NT2/D1 (cell line): ENCODE results near the gene KLF11.

Experiments used
- DNase-seq: peaks from one replicate; pipeline ENCODE4 v3.0.0-alpha.2; 2011; ENCODE audit warnings: low read depth, low spot score
- H3K27me3 ChIP-seq: 2 replicates; pipeline ENCODE4 v1.6.0; 2011; ENCODE audit warnings: mild to moderate bottlenecking; ENCODE audit not compliant: insufficient read length, insufficient read depth
- H3K36me3 ChIP-seq: 2 replicates; pipeline ENCODE4 v1.6.1; 2011; ENCODE audit warnings: mild to moderate bottlenecking, low read length, mixed read lengths; ENCODE audit not compliant: insufficient read depth, insufficient read length
- H3K4me1 ChIP-seq: 2 replicates; pipeline ENCODE4 v1.5.1; 2011; ENCODE audit not compliant: insufficient read depth, insufficient read length
- H3K4me3 ChIP-seq: 2 replicates; pipeline ENCODE4 v1.5.1; 2011; ENCODE audit warnings: low read depth; ENCODE audit not compliant: insufficient read length
- H3K9ac ChIP-seq: 2 replicates; pipeline ENCODE4 v1.6.0; 2011; ENCODE audit warnings: low read depth; ENCODE audit not compliant: insufficient read length
- H3K9me3 ChIP-seq: 2 replicates; pipeline ENCODE4 v1.5.1; 2011; ENCODE audit warnings: mild to moderate bottlenecking, low read length; ENCODE audit not compliant: insufficient read depth
- SUZ12 ChIP-seq: IDR thresholded peaks from 2 replicates; pipeline ENCODE4 v1.6.1; 2011; ENCODE audit not compliant: insufficient read length, insufficient read depth; ENCODE audit errors: extremely low read depth
- YY1 ChIP-seq: IDR thresholded peaks from 2 replicates; pipeline ENCODE4 v1.6.1; 2011; ENCODE audit not compliant: insufficient read length, insufficient read depth
- ZNF274 ChIP-seq: IDR thresholded peaks from 2 replicates; pipeline ENCODE4 v1.6.1; 2011; ENCODE audit warnings: mild to moderate bottlenecking, low read depth, low read length

KLF11 gene

DNA sequence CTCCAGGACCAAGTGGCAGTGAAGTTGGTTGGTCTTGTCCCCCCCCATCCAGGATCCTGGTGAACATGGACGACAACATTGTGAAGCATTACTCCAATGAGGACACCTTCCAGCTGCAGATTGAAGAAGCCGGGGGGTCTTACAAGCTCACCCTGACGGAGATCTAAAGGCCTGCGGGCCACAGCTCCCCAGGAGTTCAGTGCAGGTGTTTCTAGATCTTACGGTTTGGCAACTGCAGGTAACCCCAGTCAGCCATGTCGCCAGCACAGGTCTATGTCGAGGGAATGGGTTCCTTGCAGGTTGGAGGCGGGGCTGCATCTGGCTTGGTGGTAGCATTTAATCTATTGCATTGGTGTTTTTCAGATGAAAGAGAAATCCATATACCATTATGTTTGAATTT, 42.8 kb upstream of the KLF11 start:
- H3K9ac ChIP-seq = no peak overlapping the region
- TF ChIP-seq SUZ12 (no peak), ZNF274 (no peak), YY1 (no peak)
- DNase-seq = no peak
- H3K9me3 ChIP-seq = no peaks in the 10 kb centered on the region
- no peaks in the 10 kb centered on the region for H3K27me3 ChIP-seq
- H3K4me3 ChIP-seq = no peak overlapping the region
- no peaks in the 10 kb centered on the region for H3K4me1 ChIP-seq
- no peaks in the 10 kb centered on the region for H3K36me3 ChIP-seq

DNA sequence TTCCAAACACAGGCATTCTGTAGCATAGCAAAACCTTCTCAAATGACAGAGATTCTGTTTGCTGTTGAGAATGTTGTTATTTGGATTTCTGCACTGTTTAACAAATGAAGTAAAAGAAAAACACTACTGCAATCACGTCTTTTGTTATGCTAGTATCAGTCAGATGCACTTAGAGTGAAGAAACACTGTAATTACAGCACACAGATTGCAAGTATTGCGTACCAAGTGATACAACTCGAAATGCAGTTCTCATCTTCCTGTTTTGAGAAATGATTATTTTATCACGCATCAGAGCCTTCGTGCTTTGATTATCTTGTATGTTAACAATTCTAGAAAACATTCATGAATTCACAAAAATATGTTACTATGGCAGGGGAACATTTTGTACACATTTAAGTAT, 41.8 kb upstream of the KLF11 start:
- no peak overlapping the region for H3K9ac ChIP-seq
- H3K27me3 ChIP-seq = no peaks in the 10 kb centered on the region
- no peaks in the 10 kb centered on the region; the same call in 1 of the 2 replicates for H3K9me3 ChIP-seq
- DNase-seq = no peak
- no peaks in the 10 kb centered on the region for H3K36me3 ChIP-seq
- no peaks in the 10 kb centered on the region for H3K4me1 ChIP-seq
- TF ChIP-seq SUZ12 = no peak
- TF ChIP-seq YY1 = no peak
- TF ChIP-seq ZNF274 = no peak
- H3K4me3 ChIP-seq = no peak overlapping the region

DNA sequence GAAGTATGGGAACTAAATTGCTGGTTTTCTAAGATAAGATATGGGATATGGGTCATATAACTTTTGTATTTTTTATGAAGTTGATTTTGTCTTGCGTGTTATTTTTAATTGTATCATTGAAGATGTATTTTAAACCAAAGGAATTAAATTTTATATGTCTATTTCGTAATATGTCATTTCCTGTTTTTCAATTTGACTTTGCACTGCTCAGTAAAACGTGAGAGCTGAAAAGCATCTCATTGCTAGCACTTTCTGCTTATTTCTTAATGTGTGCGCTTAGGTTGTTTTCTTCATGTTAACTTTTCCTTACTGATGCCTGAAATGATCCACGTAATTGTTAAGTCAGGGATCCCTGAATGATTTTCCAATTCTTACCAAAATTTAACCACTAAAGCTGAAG, 41.2 kb upstream of the KLF11 start:
- Histone ChIP-seq H3K36me3 (no peaks in the 10 kb centered on the region), H3K27me3 (no peaks in the 10 kb centered on the region), H3K9me3 (no peaks in the 10 kb centered on the region; the same call in 1 of the 2 replicates), H3K9ac (no peak overlapping the region), H3K4me3 (no peak overlapping the region), H3K4me1 (peaks cover 3% of the 10 kb centered on the region)
- TF ChIP-seq ZNF274 (no peak), SUZ12 (no peak)
- no peak for DNase-seq

DNA sequence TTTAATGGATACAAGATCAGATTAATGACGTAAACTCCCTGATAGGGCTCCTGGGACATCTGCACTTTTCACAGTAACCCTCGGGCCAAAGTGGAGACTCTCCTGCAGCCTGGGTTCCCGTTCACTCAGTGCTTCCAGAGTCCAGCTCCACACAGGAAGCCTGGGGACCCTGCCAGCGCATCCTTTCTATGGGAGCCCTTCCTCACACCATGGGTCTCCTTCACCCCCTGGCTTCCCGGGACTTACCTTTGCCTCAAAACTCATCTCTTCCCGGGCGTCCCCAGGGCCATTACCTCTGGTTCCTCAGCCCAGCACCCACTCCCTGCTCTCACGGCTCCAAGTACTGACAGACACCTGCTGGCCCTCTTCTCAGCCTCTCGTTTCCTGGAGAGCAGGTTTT, 40.7 kb upstream of the KLF11 start:
- TF ChIP-seq SUZ12 (no peak), ZNF274 (no peak), YY1 (no peak)

GRCh38 chr2:10003206-10004125, 39.9 kb upstream of the KLF11 start:
- Histone ChIP-seq H3K4me3 (no peak overlapping the region), H3K4me1 (peaks cover 6% of the 10 kb centered on the region), H3K36me3 (no peaks in the 10 kb centered on the region), H3K9me3 (no peaks in the 10 kb centered on the region; the same call in 1 of the 2 replicates), H3K9ac (no peak overlapping the region), H3K27me3 (no peaks in the 10 kb centered on the region)
- TF ChIP-seq SUZ12 (no peak), ZNF274 (no peak), YY1 (no peak)
- DNase-seq = no peak

More for the DNA sequence above, 40.7 kb upstream of the KLF11 start:
- H3K36me3 ChIP-seq = no peaks in the 10 kb centered on the region
- no peaks in the 10 kb centered on the region; the same call in 1 of the 2 replicates for H3K9me3 ChIP-seq
- no peak overlapping the region for H3K9ac ChIP-seq
- no peak overlapping the region for H3K4me3 ChIP-seq
- no peaks in the 10 kb centered on the region for H3K27me3 ChIP-seq
- peaks cover 3% of the 10 kb centered on the region for H3K4me1 ChIP-seq
- DNase-seq = no peak

DNA sequence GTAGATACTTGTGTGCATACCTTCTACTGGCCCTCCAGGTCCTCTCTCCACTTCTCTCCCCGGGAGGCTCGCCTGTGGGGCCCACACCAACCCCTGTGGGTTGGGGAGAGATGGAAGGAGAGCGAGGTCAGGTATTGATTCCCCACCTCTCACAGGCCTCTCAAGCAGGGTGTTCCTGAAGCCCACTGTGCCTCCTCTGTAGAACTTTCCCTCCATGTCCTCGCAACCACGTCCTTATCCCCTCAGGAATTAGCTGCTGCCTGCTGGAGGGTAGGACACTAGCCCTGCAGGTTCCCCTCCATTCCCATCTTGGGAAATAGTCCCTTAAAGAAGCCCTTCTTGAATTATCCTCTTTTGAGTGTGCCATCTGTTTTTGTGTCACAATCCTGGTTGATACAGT, 38.9 kb upstream of the KLF11 start:
- TF ChIP-seq SUZ12 (no peak), YY1 (no peak)
- DNase-seq = no peak

GRCh38 chr2:10004836-10005235, 38.5 kb upstream of the KLF11 start:
- Histone ChIP-seq H3K4me1 (peaks cover 6% of the 10 kb centered on the region), H3K36me3 (no peaks in the 10 kb centered on the region), H3K4me3 (no peak overlapping the region), H3K9ac (no peak overlapping the region), H3K9me3 (no peaks in the 10 kb centered on the region; the same call in 1 of the 2 replicates), H3K27me3 (no peaks in the 10 kb centered on the region)
- TF ChIP-seq SUZ12 (no peak), YY1 (no peak), ZNF274 (no peak)
- no peak for DNase-seq

More for the DNA sequence above, 38.9 kb upstream of the KLF11 start:
- no peaks in the 10 kb centered on the region; the same call in 1 of the 2 replicates for H3K9me3 ChIP-seq
- H3K4me1 ChIP-seq = peaks cover 6% of the 10 kb centered on the region
- H3K36me3 ChIP-seq = no peaks in the 10 kb centered on the region
- H3K27me3 ChIP-seq = no peaks in the 10 kb centered on the region
- no peak overlapping the region for H3K9ac ChIP-seq
- H3K4me3 ChIP-seq = no peak overlapping the region
